GM23338 (cell line): ENCODE measurements around the gene PTTG1IP. TPM values are rescaled to one million over a fixed set of nuclear protein-coding genes. Genes with fewer than 3 reads are reported as not detected.

Experiments used
- ATAC-seq: fragments of 200-7000 bp; cut with Tn5 transposase; 3 replicates; pipeline ENCODE4 v1.9.1; 2020
- DNase-seq: peaks from one replicate; pipeline ENCODE4 v3.0.0-alpha.2; 2015; ENCODE audit warnings: low spot score
- H2AFZ ChIP-seq: fragments of 200-600 bp; sonication (generic); 2 replicates; pipeline ENCODE4 v1.8.0; 2016; ENCODE audit warnings: antibody characterized with exemption, mild to moderate bottlenecking, moderate library complexity
- H3F3A ChIP-seq: fragments of 200-600 bp; sonication (generic); replicated peaks from 2 replicates; pipeline ENCODE4 v1.8.0; 2017; ENCODE audit warnings: antibody characterized with exemption, mixed run types, low read depth
- H3K27ac ChIP-seq: fragments of 200-600 bp; sonication (generic); 2 replicates; pipeline ENCODE4 v1.6.1; 2016; ENCODE audit warnings: low read depth
- H3K27me3 ChIP-seq: fragments of 200-600 bp; sonication (generic); 2 replicates; pipeline ENCODE4 v1.8.0; 2016; ENCODE audit warnings: mild to moderate bottlenecking, mixed run types, moderate library complexity; ENCODE audit not compliant: insufficient read depth
- H3K36me3 ChIP-seq: fragments of 200-600 bp; sonication (generic); 2 replicates; pipeline ENCODE4 v1.8.0; 2016; ENCODE audit warnings: mild to moderate bottlenecking; ENCODE audit not compliant: insufficient read depth
- H3K4me1 ChIP-seq: fragments of 200-600 bp; sonication (generic); 2 replicates; pipeline ENCODE4 v1.8.0; 2016; ENCODE audit warnings: mild to moderate bottlenecking, moderate library complexity; ENCODE audit not compliant: insufficient read depth
- H3K4me2 ChIP-seq: fragments of 200-600 bp; sonication (generic); 2 replicates; pipeline ENCODE4 v1.7.1; 2017; ENCODE audit warnings: mixed run types
- H3K4me3 ChIP-seq: fragments of 200-600 bp; sonication (generic); 2 replicates; pipeline ENCODE4 v1.6.1; 2016; ENCODE audit warnings: mixed run types
- H3K79me2 ChIP-seq: fragments of 200-600 bp; sonication (generic); replicated peaks from 2 replicates; pipeline ENCODE4 v1.8.0; 2017; ENCODE audit warnings: mild to moderate bottlenecking; ENCODE audit not compliant: insufficient read depth
- H3K9me2 ChIP-seq: fragments of 200-600 bp; sonication (generic); 2 replicates; pipeline ENCODE4 v1.8.0; 2017; ENCODE audit not compliant: insufficient read depth
- H4K20me1 ChIP-seq: fragments of 200-600 bp; sonication (generic); replicated peaks from 2 replicates; pipeline ENCODE4 v1.8.0; 2017; ENCODE audit warnings: mild to moderate bottlenecking; ENCODE audit not compliant: insufficient read depth
- H3K27ac Mint-ChIP-seq: 2 replicates; pipeline ENCODE4 v1.8.0; 2020; ENCODE audit warnings: inconsistent platforms, mild to moderate bottlenecking, moderate library complexity, mixed read lengths
- H3K27me3 Mint-ChIP-seq: 3 replicates; pipeline ENCODE4 v1.8.0; 2022; ENCODE audit warnings: low read depth, mild to moderate bottlenecking, moderate library complexity, mixed read lengths, inconsistent platforms; ENCODE audit not compliant: insufficient read depth, poor library complexity
- H3K36me3 Mint-ChIP-seq: 3 replicates; pipeline ENCODE4 v1.8.0; 2021; ENCODE audit warnings: low read depth, mild to moderate bottlenecking, inconsistent platforms, moderate library complexity, mixed read lengths
- H3K4me1 Mint-ChIP-seq: 3 replicates; pipeline ENCODE4 v1.8.0; 2020; ENCODE audit warnings: mild to moderate bottlenecking, inconsistent platforms, mixed read lengths
- H3K4me3 Mint-ChIP-seq: 3 replicates; pipeline ENCODE4 v1.8.0; 2021; ENCODE audit warnings: moderate library complexity, mild to moderate bottlenecking, inconsistent platforms, mixed read lengths
- H3K9me3 Mint-ChIP-seq: 3 replicates; pipeline ENCODE4 v1.8.0; 2020; ENCODE audit warnings: moderate library complexity, mild to moderate bottlenecking, inconsistent platforms, mixed read lengths
- CREB1 ChIP-seq: fragments of 250-450 bp; sonication (Bioruptor Pico); IDR thresholded peaks from 2 replicates; pipeline ENCODE4 v1.5.0; 2020; ENCODE audit warnings: low read depth, mild to moderate bottlenecking, moderate library complexity
- ETS1 ChIP-seq: IDR thresholded peaks from 2 replicates; pipeline ENCODE4 v1.6.1; 2016; ENCODE audit warnings: antibody characterized with exemption
- EZH2 ChIP-seq: fragments of 200-600 bp; sonication (generic); IDR thresholded peaks from one replicate; pipeline ENCODE4 v1.8.0; 2017; ENCODE audit warnings: antibody characterized with exemption, mild to moderate bottlenecking, low read depth; ENCODE audit not compliant: unreplicated experiment
- EZH2phosphoT487 ChIP-seq: fragments of 200-600 bp; sonication (generic); IDR thresholded peaks from one replicate; pipeline ENCODE4 v1.8.1; 2018; ENCODE audit warnings: antibody characterized with exemption; ENCODE audit not compliant: unreplicated experiment
- JUNB ChIP-seq: IDR thresholded peaks from one replicate; pipeline ENCODE4 v1.6.1; 2016; ENCODE audit warnings: antibody characterized with exemption; ENCODE audit not compliant: unreplicated experiment
- NANOG ChIP-seq: IDR thresholded peaks from 2 replicates; pipeline ENCODE4 v1.6.1; 2016; ENCODE audit warnings: antibody characterized with exemption, borderline replicate concordance
- POLR2AphosphoS5 ChIP-seq: IDR thresholded peaks from 2 replicates; pipeline ENCODE4 v1.6.1; 2016; ENCODE audit warnings: antibody characterized with exemption, low read depth
- STAT1 ChIP-seq: IDR thresholded peaks from one replicate; pipeline ENCODE4 v1.6.1; 2016; ENCODE audit warnings: antibody characterized with exemption; ENCODE audit not compliant: unreplicated experiment
- ZNF114 ChIP-seq: fragments of 250-450 bp; sonication (Bioruptor Pico); IDR thresholded peaks from 2 replicates; pipeline ENCODE4 v1.5.0; 2020; ENCODE audit warnings: mild to moderate bottlenecking, moderate library complexity
- ZNF331 ChIP-seq: fragments of 250-450 bp; sonication (Bioruptor Pico); IDR thresholded peaks from 2 replicates; pipeline ENCODE4 v1.5.0; 2020; ENCODE audit warnings: low read depth, mild to moderate bottlenecking, moderate library complexity
- ZNF462 ChIP-seq: fragments of 250-450 bp; sonication (Bioruptor Pico); IDR thresholded peaks from 2 replicates; pipeline ENCODE4 v1.5.0; 2020; ENCODE audit warnings: mild to moderate bottlenecking, moderate library complexity
- polyA plus RNA-seq: library from polyadenylated mRNA; unstranded; fragments of >200 nt; fragmentation: Nextera tagmentation; extraction: Ambion mirVana; gene quantifications from 2 replicates; pipeline ENCODE4 v1.2.1, GENCODE V29; 2016
- total RNA-seq: library from RNA; depleted of rRNA; stranded (reverse); fragments of >200 nt; shearing (Covaris generic); gene quantifications from 2 replicates; pipeline ENCODE4 v1.2.3, GENCODE V29; 2014
- TF ChIP-seq, protein P1 (sequence below), 2 experiments: fragments of 200-600 bp in 1 of 2; sonication (generic) in 1 of 2; conservative IDR thresholded peaks; 2 replicates each; pipeline versions ENCODE4 v1.5.1 to v1.6.1; 2016 to 2017; ENCODE audit warnings: antibody characterized with exemption in 2 of 2, low read depth in 2 of 2, mild to moderate bottlenecking in 2 of 2, moderate library complexity in 1 of 2
- TF ChIP-seq, protein P2 (sequence below): IDR thresholded peaks from one replicate; pipeline ENCODE4 v1.6.1; 2018; ENCODE audit warnings: antibody characterized with exemption; ENCODE audit not compliant: unreplicated experiment

Gene PTTG1IP
- total and polyA plus RNA-seq, 2 experiments from 2014 or later = 99.9 to 172 TPM

DNA sequence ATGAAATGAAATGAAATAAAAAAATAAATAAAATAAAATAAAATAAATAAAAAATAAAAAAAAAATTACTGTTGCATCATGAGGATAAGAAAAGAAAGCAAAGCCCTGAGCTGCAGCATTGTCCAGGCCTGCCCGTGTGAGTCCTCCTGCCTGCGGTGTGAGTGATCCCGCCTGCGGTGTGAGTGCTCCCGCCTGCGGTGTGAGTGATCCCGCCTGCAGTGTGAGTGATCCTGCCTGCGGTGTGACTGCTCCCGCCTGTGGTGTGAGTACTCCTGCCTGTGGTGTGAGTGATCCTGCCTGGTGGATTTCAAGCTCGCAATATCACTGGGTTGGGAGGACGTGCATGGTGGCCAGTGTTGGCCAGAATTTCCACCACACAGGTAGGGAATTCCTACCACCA lies 22.4 kb upstream of the PTTG1IP start:
- Histone ChIP-seq H3K27ac (no peak overlapping the region), H3F3A (no peaks in the 10 kb centered on the region), H2AFZ (no peak overlapping the region), H3K27me3 (no peaks in the 10 kb centered on the region), H3K79me2 (no peaks in the 10 kb centered on the region), H3K36me3 (no peaks in the 10 kb centered on the region), H4K20me1 (no peaks in the 10 kb centered on the region), H3K4me1 (no peaks in the 10 kb centered on the region), H3K4me3 (no peak overlapping the region), H3K9me2 (no peaks in the 10 kb centered on the region), H3K4me2 (no peak overlapping the region)
- no peak overlapping the region for H3K4me3 Mint-ChIP-seq
- H3K36me3 Mint-ChIP-seq = no peaks in the 10 kb centered on the region
- H3K4me1 Mint-ChIP-seq = peaks cover 10% of the 10 kb centered on the region
- no peak for ATAC-seq
- DNase-seq = no peak
- H3K27me3 Mint-ChIP-seq = peaks cover 11% of the 10 kb centered on the region
- no peak overlapping the region for H3K27ac Mint-ChIP-seq
- no peaks in the 10 kb centered on the region for H3K9me3 Mint-ChIP-seq
- TF ChIP-seq ETS1 = no peak
- no peak for TF ChIP-seq POLR2AphosphoS5
- TF ChIP-seq ZNF331 (CRISPR knock-in tag) = no peak
- no peak for TF ChIP-seq STAT1
- TF ChIP-seq JUNB = no peak
- no peak for TF ChIP-seq NANOG
- no peak for TF ChIP-seq EZH2phosphoT487
- no peak for TF ChIP-seq CREB1 (CRISPR knock-in tag)
- no peak for TF ChIP-seq EZH2
- TF ChIP-seq, protein P1, sequence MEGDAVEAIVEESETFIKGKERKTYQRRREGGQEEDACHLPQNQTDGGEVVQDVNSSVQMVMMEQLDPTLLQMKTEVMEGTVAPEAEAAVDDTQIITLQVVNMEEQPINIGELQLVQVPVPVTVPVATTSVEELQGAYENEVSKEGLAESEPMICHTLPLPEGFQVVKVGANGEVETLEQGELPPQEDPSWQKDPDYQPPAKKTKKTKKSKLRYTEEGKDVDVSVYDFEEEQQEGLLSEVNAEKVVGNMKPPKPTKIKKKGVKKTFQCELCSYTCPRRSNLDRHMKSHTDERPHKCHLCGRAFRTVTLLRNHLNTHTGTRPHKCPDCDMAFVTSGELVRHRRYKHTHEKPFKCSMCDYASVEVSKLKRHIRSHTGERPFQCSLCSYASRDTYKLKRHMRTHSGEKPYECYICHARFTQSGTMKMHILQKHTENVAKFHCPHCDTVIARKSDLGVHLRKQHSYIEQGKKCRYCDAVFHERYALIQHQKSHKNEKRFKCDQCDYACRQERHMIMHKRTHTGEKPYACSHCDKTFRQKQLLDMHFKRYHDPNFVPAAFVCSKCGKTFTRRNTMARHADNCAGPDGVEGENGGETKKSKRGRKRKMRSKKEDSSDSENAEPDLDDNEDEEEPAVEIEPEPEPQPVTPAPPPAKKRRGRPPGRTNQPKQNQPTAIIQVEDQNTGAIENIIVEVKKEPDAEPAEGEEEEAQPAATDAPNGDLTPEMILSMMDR (conservative IDR thresholded peaks at IDR 0.05; ENCODE audit: low read depth in 2 of 2) = no peak
- no peak for TF ChIP-seq ZNF114 (CRISPR knock-in tag)
- TF ChIP-seq, protein P2, sequence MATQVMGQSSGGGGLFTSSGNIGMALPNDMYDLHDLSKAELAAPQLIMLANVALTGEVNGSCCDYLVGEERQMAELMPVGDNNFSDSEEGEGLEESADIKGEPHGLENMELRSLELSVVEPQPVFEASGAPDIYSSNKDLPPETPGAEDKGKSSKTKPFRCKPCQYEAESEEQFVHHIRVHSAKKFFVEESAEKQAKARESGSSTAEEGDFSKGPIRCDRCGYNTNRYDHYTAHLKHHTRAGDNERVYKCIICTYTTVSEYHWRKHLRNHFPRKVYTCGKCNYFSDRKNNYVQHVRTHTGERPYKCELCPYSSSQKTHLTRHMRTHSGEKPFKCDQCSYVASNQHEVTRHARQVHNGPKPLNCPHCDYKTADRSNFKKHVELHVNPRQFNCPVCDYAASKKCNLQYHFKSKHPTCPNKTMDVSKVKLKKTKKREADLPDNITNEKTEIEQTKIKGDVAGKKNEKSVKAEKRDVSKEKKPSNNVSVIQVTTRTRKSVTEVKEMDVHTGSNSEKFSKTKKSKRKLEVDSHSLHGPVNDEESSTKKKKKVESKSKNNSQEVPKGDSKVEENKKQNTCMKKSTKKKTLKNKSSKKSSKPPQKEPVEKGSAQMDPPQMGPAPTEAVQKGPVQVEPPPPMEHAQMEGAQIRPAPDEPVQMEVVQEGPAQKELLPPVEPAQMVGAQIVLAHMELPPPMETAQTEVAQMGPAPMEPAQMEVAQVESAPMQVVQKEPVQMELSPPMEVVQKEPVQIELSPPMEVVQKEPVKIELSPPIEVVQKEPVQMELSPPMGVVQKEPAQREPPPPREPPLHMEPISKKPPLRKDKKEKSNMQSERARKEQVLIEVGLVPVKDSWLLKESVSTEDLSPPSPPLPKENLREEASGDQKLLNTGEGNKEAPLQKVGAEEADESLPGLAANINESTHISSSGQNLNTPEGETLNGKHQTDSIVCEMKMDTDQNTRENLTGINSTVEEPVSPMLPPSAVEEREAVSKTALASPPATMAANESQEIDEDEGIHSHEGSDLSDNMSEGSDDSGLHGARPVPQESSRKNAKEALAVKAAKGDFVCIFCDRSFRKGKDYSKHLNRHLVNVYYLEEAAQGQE = no peak
- TF ChIP-seq ZNF462 (CRISPR knock-in tag) = no peak
